Epithelial cell of proximal tubule (primary cell): Measurements from ENCODE around the gene PIK3R5. TPM values are rescaled to one million over a fixed set of nuclear protein-coding genes. Genes with fewer than 3 reads are reported as not detected.

Experiments
- DNase-seq: peaks from one replicate; pipeline ENCODE4 v3.0.0-alpha.2; 2011; ENCODE audit warnings: low read depth
- H3K4me3 ChIP-seq: 2 replicates; pipeline ENCODE4 v1.5.1; 2011; ENCODE audit warnings: low read depth, mild to moderate bottlenecking, low read length
- total RNA-seq: library from RNA; depleted of rRNA; stranded (reverse); fragments of >200 nt; gene quantifications from 2 replicates; pipeline ENCODE4 v1.2.3, GENCODE V29; 2015
- TF ChIP-seq, protein P1 (sequence below): conservative IDR thresholded peaks from 2 replicates; pipeline ENCODE4 v1.5.1; 2012; ENCODE audit warnings: low read depth, mild to moderate bottlenecking, low read length

The PIK3R5 gene
- total RNA-seq, 1 donor from 2014 or later, result 0.12 TPM

DNA sequence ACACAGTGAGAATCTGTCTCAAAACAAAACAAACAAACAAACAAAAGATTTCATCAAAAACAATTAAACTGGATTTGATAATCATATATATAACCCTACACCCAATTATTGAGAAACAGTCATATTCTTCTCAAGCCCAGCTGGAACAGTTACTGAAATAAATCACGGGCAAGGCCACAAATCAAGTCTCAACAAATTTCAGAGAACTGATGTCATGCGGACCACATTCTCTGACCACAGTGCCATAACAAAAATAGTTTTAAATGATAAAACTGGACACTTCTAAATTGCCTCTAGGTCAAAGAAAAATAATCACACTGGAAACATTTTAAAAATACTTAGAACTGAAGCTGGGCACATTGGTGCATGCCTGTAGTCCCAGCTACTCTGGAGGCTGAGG, 15.9 kb upstream of the PIK3R5 start:
- DNase-seq, result no peak
- TF ChIP-seq, protein P1, sequence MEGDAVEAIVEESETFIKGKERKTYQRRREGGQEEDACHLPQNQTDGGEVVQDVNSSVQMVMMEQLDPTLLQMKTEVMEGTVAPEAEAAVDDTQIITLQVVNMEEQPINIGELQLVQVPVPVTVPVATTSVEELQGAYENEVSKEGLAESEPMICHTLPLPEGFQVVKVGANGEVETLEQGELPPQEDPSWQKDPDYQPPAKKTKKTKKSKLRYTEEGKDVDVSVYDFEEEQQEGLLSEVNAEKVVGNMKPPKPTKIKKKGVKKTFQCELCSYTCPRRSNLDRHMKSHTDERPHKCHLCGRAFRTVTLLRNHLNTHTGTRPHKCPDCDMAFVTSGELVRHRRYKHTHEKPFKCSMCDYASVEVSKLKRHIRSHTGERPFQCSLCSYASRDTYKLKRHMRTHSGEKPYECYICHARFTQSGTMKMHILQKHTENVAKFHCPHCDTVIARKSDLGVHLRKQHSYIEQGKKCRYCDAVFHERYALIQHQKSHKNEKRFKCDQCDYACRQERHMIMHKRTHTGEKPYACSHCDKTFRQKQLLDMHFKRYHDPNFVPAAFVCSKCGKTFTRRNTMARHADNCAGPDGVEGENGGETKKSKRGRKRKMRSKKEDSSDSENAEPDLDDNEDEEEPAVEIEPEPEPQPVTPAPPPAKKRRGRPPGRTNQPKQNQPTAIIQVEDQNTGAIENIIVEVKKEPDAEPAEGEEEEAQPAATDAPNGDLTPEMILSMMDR, result no peak
- H3K4me3 ChIP-seq, result no peak overlapping the region

DNA sequence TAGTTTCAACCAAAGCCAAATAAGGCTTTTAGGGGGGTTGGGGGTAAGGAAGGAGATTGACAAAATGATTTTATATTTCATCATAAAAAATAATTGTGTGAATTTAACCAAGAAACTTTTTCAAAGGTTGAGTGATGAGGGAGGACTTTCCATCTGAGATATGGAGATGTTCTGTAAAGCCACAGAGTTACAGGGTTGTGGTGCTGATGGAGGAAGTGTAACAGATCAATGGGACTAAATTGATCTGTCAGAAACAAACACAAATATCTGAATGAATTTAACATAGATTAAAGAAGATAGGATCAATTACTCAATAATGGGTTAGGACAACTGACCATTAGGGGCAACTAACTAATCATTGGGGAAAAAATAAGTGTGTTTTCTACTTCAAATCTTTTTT, 14.2 kb upstream of the PIK3R5 start:
- no peak overlapping the region for H3K4me3 ChIP-seq
- DNase-seq, result no peak
- TF ChIP-seq, protein P1, result no peak

DNA sequence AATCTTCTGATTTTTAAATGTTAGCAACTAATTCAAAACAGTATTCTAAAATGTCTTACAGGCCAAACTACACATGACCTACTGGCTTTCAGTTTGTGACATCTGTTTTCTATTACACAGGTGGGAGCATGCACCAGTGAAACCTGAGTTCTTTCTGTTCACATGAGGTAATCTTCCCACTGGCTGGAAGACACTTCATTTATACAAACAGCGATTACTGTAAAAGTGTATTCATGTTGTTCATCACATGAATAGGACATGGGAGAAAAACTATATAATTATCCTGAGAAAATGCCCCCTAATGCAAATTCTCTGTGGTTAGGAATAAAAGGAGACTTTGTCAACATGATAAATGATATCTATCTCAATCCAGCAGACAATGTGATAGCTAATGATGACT, 11.1 kb upstream of the PIK3R5 start:
- no peak overlapping the region for H3K4me3 ChIP-seq
- TF ChIP-seq, protein P1, result no peak
- no peak for DNase-seq

DNA sequence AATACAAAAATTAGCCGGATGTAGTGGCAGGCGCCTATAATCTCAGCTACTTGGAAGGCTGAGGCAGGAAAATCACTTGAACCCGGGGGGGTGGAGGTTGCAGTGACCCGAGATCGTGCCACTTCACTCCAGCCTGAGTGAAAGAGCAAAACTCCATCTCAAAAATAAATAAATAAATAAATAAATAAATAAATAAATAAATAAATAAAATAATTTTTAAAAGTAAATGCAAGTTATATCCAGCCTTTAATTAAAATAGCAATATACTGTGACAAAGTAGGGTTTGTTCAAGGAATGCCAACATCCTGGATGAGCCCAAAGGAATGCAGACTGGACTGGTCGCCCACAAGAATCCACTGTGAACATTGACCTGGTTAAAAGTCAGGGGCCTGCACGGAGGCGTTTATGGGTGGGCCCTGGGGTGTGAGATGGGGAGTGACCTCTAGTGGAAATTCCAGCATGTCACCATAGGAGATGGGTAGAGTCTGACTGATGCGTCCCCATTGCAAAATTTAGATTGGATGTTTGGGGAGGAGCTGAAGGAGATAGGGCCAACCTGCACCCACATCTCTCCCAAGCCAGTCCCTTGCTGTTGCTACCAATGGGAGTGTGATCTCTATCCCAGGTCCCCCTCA, 9.7 kb upstream of the PIK3R5 start:
- TF ChIP-seq, protein P1, result no peak
- no peak overlapping the region for H3K4me3 ChIP-seq
- no peak for DNase-seq

DNA sequence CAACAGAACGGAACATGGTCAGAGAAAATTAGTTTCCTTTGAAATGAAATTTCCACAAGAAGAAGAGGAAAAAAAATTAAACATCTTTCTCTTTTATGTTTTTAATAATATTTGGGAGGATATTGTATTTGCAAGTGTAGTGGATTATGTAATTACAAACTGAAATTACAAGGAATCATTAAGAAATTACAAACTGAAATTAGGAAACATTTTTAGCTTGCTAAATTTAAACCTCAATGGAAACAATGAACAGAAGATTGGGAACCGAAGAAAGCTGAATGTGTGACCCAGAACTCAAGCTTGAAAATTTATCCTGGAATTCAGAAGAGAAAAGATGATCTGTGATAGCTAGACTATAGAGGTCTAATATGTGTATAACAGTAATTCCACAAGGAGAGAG, 4.4 kb upstream of the PIK3R5 start:
- no peak for DNase-seq
- no peak overlapping the region for H3K4me3 ChIP-seq
- TF ChIP-seq, protein P1, result no peak

DNA sequence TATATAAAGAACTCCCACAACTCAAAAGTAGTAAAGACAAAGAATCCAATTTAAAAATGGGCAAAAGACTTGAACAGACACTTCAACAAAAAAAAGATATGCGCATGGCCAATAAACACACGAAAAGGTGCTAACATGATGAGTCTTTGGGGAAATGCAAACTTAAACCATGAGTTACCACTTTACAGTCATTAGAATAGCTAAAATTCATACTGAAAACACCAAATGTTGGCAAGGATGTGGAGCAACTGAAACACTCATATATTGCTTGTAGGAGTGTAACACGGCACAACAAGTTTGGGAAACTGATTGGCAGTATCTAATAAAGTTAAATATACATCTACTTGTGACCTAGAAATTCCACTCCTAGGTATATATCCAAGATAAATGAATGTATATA, 3.0 kb upstream of the PIK3R5 start:
- TF ChIP-seq, protein P1, result no peak
- no peak for DNase-seq
- no peak overlapping the region for H3K4me3 ChIP-seq

DNA sequence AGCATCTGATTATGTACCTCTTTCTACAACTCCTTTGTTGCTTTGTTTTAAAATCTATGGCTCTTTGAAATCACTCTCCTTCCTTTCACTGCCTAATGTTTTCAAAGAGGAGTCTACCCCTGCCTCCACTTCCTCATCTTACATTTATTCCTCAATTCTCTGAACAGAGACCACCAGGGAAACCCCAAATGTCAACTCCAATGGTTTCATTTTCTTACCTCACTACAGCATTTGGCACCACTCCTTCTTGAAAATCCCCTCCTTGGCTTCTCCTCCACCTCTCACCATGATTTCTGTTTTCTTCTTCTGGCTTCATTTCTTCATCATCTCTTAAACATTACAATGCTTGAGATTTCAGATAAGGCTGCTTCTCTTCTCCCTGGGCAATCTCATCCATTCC, 2.4 kb upstream of the PIK3R5 start:
- TF ChIP-seq, protein P1, result no peak

More for the DNA sequence above, 2.4 kb upstream of the PIK3R5 start:
- DNase-seq, result no peak
- H3K4me3 ChIP-seq, result no peak overlapping the region
